Chondrocyte (in vitro differentiated cells): ENCODE data around the gene COG2. TPM values are rescaled to one million over a fixed set of nuclear protein-coding genes. Genes with fewer than 3 reads are reported as not detected.

ENCODE experiments used
- DNase-seq: peaks from one replicate; pipeline ENCODE4 v3.0.0; 2021; ENCODE audit warnings: mixed read lengths, low spot score
- H3K27ac Mint-ChIP-seq: one replicate; pipeline ENCODE4 v1.8.0; 2021; ENCODE audit warnings: mild to moderate bottlenecking, moderate library complexity, mixed read lengths; ENCODE audit not compliant: unreplicated experiment
- H3K27me3 Mint-ChIP-seq: 2 replicates; pipeline ENCODE4 v1.8.0; 2021; ENCODE audit warnings: low read depth, mixed read lengths
- H3K36me3 Mint-ChIP-seq: 2 replicates; pipeline ENCODE4 v1.8.0; 2021; ENCODE audit warnings: low read depth, mixed read lengths
- H3K4me1 Mint-ChIP-seq: 2 replicates; pipeline ENCODE4 v1.8.0; 2021; ENCODE audit warnings: low read depth, mild to moderate bottlenecking, mixed read lengths
- H3K4me3 Mint-ChIP-seq: one replicate; pipeline ENCODE4 v1.8.0; 2021; ENCODE audit warnings: mild to moderate bottlenecking, moderate library complexity, mixed read lengths; ENCODE audit not compliant: unreplicated experiment
- H3K9me3 Mint-ChIP-seq: 2 replicates; pipeline ENCODE4 v1.8.0; 2021; ENCODE audit warnings: low read depth, mixed read lengths
- CTCF ChIP-seq: fragments of 200-600 bp; sonication (generic); IDR thresholded peaks from 2 replicates; pipeline ENCODE4 v1.5.0; 2021; ENCODE audit warnings: antibody characterized with exemption, mild to moderate bottlenecking, moderate library complexity
- total RNA-seq: library from RNA; stranded (reverse); gene quantifications from 3 replicates; pipeline ENCODE4 v1.2.1, GENCODE V29; 2021

COG2 gene
- total RNA-seq, 1 donor from 2014 or later: 24.1 TPM

- no peaks in the 10 kb centered on the region for H3K4me1 Mint-ChIP-seq
- no peak for TF ChIP-seq CTCF
- no peaks in the 10 kb centered on the region for H3K36me3 Mint-ChIP-seq
- no peak for DNase-seq
- peaks cover 36% of the 10 kb centered on the region for H3K27me3 Mint-ChIP-seq
- H3K9me3 Mint-ChIP-seq: no peaks in the 10 kb centered on the region
- H3K27ac Mint-ChIP-seq: no peak overlapping the region
- H3K4me3 Mint-ChIP-seq: no peak overlapping the region
Observed at GRCh38 chr1:230611128-230611877, 31.0 kb upstream of the COG2 start.

- no peak overlapping the region for H3K4me3 Mint-ChIP-seq
- no peak overlapping the region for H3K27ac Mint-ChIP-seq
- H3K9me3 Mint-ChIP-seq: no peaks in the 10 kb centered on the region
- no peaks in the 10 kb centered on the region for H3K4me1 Mint-ChIP-seq
- peaks cover 38% of the 10 kb centered on the region for H3K27me3 Mint-ChIP-seq
- TF ChIP-seq CTCF: no peak
- no peaks in the 10 kb centered on the region for H3K36me3 Mint-ChIP-seq
- no peak for DNase-seq
Observed at GRCh38 chr1:230611878-230612235, 30.4 kb upstream of the COG2 start.

GRCh38 chr1:230612651-230613050 is 29.6 kb upstream of the COG2 start:
- H3K27ac Mint-ChIP-seq: no peak overlapping the region
- H3K9me3 Mint-ChIP-seq: no peaks in the 10 kb centered on the region
- no peak overlapping the region for H3K4me3 Mint-ChIP-seq

GRCh38 chr1:230614121-230614520 is 28.2 kb upstream of the COG2 start:
- H3K27ac Mint-ChIP-seq: no peak overlapping the region
- peaks cover 53% of the 10 kb centered on the region for H3K27me3 Mint-ChIP-seq
- no peak for TF ChIP-seq CTCF
- no peaks in the 10 kb centered on the region for H3K36me3 Mint-ChIP-seq
- no peaks in the 10 kb centered on the region for H3K4me1 Mint-ChIP-seq
- H3K9me3 Mint-ChIP-seq: no peaks in the 10 kb centered on the region
- no peak overlapping the region for H3K4me3 Mint-ChIP-seq
- no peak for DNase-seq

More at GRCh38 chr1:230612651-230613050, 29.6 kb upstream of the COG2 start:
- peaks cover 41% of the 10 kb centered on the region for H3K27me3 Mint-ChIP-seq
- DNase-seq: no peak
- no peak for TF ChIP-seq CTCF
- no peaks in the 10 kb centered on the region for H3K4me1 Mint-ChIP-seq
- no peaks in the 10 kb centered on the region for H3K36me3 Mint-ChIP-seq

GRCh38 chr1:230618537-230618936 is 23.7 kb upstream of the COG2 start:
- no peaks in the 10 kb centered on the region for H3K4me1 Mint-ChIP-seq
- no peak overlapping the region for H3K27ac Mint-ChIP-seq
- no peak for TF ChIP-seq CTCF
- H3K4me3 Mint-ChIP-seq: no peak overlapping the region
- H3K27me3 Mint-ChIP-seq: peaks cover 49% of the 10 kb centered on the region
- H3K9me3 Mint-ChIP-seq: no peaks in the 10 kb centered on the region
- DNase-seq: no peak
- no peaks in the 10 kb centered on the region for H3K36me3 Mint-ChIP-seq
